Measurements from ENCODE around the gene ATP8A2. TPM values are rescaled to one million over a fixed set of nuclear protein-coding genes. Genes with fewer than 3 reads are reported as not detected.
"Not testable (repeated sequence)": the region's sequence is repeated elsewhere in the genome, so short reads cannot be mapped to it uniquely, and the experiment has no call there.

Gene ATP8A2
- polyA plus RNA-seq (ENCODE audit: insufficient read length) = 2.1 TPM

- no peak for DNase-seq (ENCODE audit: low read depth)
Observed at GRCh38 chr13:25371875-25372283, at the start of gene ATP8A2. TSS of gene ATP8A2 (plus strand) at chr13:25371974. CDS start at chr13:25372213, 239 bp downstream.

GRCh38 chr13:25324100-25324499, 47.7 kb upstream of the ATP8A2 start:
- no peak for DNase-seq (ENCODE audit: low read depth)

GRCh38 chr13:25329706-25330105, 42.1 kb upstream of the ATP8A2 start:
- no peak for DNase-seq (ENCODE audit: low read depth)

- DNase-seq (ENCODE audit: low read depth) = no peak
Observed at GRCh38 chr13:25330541-25330940, 41.2 kb upstream of the ATP8A2 start.

GRCh38 chr13:25335856-25336255, 35.9 kb upstream of the ATP8A2 start:
- DNase-seq (ENCODE audit: low read depth) = no peak

GRCh38 chr13:25345576-25345975, 26.2 kb upstream of the ATP8A2 start:
- no peak for DNase-seq (ENCODE audit: low read depth)

GRCh38 chr13:25347151-25347550, 24.6 kb upstream of the ATP8A2 start:
- DNase-seq (ENCODE audit: low read depth) = no peak

GRCh38 chr13:25351404-25351803, 20.4 kb upstream of the ATP8A2 start:
- no peak for DNase-seq (ENCODE audit: low read depth)

GRCh38 chr13:25352230-25352629, 19.5 kb upstream of the ATP8A2 start:
- DNase-seq (ENCODE audit: low read depth) = no peak

GRCh38 chr13:25352806-25353205, 19.0 kb upstream of the ATP8A2 start:
- DNase-seq (ENCODE audit: low read depth) = no peak

- DNase-seq (ENCODE audit: low read depth) = no peak
Observed at GRCh38 chr13:25353344-25353743, 18.4 kb upstream of the ATP8A2 start.

GRCh38 chr13:25354377-25354776, 17.4 kb upstream of the ATP8A2 start:
- no peak for DNase-seq (ENCODE audit: low read depth)

- not testable (repeated sequence) for DNase-seq (ENCODE audit: low read depth)
Observed at GRCh38 chr13:25360443-25360842, 11.3 kb upstream of the ATP8A2 start.

GRCh38 chr13:25365720-25366235, 6.0 kb upstream of the ATP8A2 start:
- no peak for DNase-seq (ENCODE audit: low read depth)

GRCh38 chr13:25371158-25371874, 458 bp upstream of the ATP8A2 start:
- DNase-seq (ENCODE audit: low read depth) = no peak

GRCh38 chr13:25372284-25373081, 709 bp downstream of the ATP8A2 start:
- no peak for DNase-seq (ENCODE audit: low read depth)

- no peak for DNase-seq (ENCODE audit: low read depth)
Observed at GRCh38 chr13:25375727-25376358, 4.1 kb downstream of the ATP8A2 start.

- no peak for DNase-seq (ENCODE audit: low read depth)
Observed at GRCh38 chr13:25377244-25377962, 5.6 kb downstream of the ATP8A2 start.

- no peak for DNase-seq (ENCODE audit: low read depth)
Observed at GRCh38 chr13:25378528-25378927, 6.8 kb downstream of the ATP8A2 start.

- DNase-seq (ENCODE audit: low read depth) = no peak
Observed at GRCh38 chr13:25379011-25379410, 7.2 kb downstream of the ATP8A2 start.

- no peak for DNase-seq (ENCODE audit: low read depth)
Observed at GRCh38 chr13:25380082-25380481, 8.3 kb downstream of the ATP8A2 start.

Data from forelimb muscle (tissue), 1 donor.